GM19193 (cell line): ENCODE data around the gene UBALD2.

Experiments
- POLR2A ChIP-seq: IDR thresholded peaks from 4 replicates; pipeline ENCODE4 v1.6.1; 2011; ENCODE audit not compliant: insufficient read depth, insufficient read length; ENCODE audit errors: extremely low read depth

The UBALD2 gene

GRCh38 chr17:76261421-76262215 is 3.5 kb upstream of the UBALD2 start:
- peak; percentile 53 for TF ChIP-seq POLR2A

DNA sequence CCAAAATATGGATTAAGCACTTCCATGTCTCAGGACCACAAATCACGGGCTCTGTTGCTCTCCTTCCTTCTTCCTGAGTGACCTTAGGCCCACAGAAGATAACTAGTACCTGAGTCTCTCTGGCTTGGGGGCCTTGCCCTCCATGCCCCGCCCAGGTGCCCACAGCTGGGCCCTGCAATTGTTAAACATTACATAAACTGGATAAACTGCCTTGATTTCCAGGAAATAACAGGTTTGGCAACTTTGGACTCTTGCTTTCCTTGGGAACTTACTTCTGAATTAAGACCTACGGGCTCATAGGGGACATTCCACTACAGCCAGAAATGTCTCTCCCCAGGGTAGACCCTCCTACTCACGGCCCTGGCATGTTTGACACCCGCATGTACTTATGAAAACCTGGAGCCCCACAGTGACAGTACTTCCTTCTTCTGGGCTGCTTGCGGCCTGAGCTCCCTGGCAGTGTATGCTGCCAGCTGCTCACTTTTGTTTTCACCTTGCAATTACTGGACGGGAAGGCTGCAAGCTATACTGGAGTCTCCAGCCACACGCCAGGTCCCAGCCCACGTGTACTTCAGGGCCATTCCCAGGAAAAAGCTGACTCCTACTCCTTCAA is 2.3 kb upstream of the UBALD2 start:
- TF ChIP-seq POLR2A: peak; percentile 62

DNA sequence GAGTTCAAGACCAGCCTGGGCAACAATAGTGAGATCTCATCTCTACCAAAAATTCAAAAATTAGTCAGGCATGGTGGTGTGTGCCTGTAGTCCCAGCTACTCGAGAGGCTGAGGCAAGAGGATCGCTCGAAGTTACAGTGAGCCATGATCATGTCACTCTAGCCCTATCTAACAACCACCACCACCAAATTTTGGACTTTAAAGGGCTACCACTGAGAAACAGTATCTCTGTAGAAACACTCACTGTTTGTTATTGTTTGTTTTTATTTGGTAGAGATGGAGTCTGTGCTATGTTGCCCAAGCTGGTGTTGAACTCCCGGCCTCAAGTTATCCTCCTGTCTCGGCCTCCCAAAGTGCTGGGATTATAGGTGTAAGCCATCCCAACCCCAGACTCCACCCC is 1.3 kb upstream of the UBALD2 start:
- peak; percentile 23 for TF ChIP-seq POLR2A

GRCh38 chr17:76264425-76264754 is 758 bp upstream of the UBALD2 start:
- TF ChIP-seq POLR2A: no peak

DNA sequence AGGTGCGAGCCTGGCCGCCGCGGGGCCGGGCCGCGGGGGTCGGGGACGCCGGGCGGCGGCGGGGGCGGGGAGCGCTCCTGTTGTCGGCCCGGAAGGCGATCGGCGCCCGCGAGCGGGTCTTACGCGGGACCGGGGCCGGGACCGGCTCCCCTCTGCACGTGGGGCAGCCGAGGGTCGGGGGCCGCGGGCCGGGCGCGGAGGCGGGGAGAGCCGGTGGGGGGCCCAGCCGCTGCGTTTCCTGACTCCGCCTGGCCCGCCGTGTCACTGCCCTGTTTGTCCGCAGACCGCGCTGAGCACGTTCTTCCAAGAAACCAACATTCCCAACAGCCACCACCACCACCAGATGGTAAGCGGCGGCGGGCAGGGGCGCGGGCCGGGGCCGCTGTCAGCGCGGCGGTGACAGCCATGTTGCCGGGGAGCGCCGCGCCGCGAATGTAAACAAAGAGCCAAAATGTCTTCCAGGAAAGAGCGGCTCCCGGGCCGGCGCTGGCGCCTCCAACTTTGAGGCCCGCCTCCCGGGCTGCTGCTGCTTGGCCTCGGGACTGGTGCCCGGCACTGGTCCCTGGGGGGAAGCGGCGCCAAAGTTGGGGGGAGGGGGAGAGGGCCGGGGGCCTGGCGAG is 586 bp downstream of the UBALD2 start:
- TF ChIP-seq POLR2A: peak; percentile 6

GRCh38 chr17:76266244-76266938 is 1.2 kb downstream of the UBALD2 start:
- TF ChIP-seq POLR2A: peak; percentile 36

DNA sequence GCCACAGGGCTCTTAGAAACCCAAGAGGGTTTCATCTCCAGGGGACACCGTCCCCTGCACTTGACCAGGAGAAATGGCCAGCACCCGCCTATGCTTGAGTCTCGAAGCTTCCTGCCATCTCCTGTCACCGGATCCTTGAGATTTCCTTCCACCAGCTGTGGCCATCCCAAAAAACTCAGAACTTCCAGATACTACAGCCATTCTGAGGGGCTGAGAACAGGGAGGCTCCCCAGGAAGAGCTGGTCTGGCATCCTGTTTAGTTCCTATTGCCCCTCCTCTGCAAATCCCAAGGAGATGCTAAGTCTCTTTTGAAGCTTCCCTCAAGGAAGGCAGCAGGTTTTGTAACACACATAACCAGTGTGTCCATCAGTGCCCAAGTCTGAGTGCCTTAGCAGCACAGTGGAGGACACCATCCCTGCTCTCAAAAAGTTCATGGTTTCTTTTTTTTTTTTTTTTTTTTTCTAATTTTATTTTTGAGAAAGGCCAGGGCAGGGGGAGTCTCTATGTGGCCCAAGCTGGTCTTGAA is 2.0 kb downstream of the UBALD2 start:
- peak; percentile 31 for TF ChIP-seq POLR2A

DNA sequence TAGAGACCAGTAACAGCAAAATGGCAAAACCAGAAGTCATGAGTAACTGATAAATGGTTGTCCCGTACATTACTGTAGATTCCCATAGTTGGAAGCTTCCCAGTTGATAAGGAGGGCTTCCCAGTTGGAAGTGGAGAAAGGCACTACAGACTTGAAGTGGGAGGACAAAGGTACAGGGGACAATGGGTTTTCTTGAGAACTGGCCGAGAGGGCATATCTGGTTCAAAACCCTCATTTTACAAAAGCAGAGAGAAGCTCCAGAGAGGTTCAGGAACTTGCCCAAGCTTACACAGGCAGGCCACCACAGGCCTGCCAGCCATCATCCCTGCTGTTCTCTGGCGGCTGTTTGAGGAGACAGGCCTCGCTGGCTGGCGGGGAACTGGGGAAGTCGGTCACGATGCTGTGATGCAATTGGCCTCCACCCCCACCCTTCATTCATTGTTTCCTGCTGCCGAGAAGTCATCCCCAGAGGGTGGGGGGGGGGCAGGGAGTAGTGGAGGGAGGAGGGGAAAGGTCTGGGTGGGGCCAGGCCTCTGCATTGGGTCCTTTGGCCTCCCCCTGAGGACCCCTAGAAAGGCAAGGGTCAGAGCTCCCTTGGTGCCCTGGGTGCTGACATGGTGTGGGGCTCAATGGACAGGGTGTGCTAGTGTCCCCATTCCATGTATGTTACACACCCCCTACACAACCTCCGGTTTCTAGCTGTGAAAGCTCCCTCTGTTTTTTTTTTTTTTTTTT is 3.0 kb downstream of the UBALD2 start:
- TF ChIP-seq POLR2A: peak; percentile 86

DNA sequence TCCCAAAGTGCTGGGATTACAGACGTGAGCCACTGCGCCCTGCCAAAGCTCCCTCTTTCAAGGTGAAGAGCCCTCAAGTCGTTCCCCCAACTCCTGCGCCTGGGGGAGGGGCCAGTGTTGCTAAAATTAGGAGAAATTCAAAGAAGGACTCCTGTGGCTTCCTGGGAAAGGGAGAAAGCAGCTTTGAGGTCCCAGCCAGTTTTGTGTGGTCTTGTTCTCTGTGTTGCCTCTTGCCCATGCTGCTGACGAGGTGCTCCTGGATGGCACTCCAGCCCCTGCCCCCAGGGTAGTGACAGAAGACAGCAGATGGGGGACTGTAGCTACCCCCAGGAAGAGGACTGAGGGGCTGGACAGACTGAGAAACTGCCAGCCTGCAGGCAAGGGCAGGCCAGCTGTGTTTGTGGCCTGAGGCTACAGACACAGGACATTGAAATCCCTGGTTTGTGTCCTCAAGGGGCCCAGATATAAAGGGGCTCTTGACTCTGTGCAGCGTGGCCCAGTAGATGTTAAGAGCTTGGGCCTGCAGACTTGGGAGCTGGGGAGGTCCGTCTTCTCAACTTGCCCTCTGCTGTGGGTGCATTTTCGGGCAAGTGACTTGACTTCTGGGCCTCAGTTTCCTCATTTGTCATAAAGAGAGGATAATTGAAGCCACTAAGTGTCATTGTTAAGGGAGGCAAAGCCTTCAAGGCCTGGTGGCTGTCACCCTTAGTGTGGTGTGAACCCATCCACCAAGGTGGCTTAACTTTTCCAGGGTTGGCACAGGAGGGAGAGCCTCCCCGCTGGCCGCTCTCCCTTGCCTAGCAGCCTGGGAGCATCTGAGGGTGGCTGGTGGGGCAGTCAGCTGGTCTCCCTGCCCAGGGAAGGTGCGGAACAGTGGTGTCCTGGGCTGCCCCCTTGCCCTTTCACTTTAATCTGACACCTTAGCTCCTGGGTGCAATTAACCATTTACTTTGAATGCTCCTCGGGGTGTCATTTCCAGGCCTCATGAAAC is 4.1 kb downstream of the UBALD2 start:
- peak; percentile 65 for TF ChIP-seq POLR2A

DNA sequence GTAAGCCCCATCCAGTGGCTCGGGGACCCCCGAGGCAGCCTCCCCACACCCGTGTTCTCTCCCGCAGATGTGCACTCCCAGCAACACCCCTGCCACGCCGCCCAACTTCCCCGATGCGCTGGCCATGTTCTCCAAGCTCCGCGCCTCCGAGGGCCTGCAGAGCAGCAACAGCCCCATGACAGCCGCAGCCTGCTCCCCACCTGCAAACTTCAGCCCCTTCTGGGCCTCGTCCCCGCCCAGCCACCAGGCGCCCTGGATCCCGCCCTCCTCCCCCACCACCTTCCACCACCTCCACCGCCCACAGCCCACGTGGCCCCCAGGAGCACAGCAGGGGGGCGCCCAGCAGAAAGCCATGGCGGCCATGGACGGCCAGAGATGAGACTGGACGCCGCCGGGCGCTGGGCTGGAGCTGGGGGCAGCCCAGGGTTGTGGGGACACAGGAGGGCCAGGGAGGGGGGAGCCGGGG is 5.0 kb downstream of the UBALD2 start:
- no peak for TF ChIP-seq POLR2A

- TF ChIP-seq POLR2A: peak; percentile 69
Measured at GRCh38 chr17:76270770-76271668, 5.9 kb downstream of the UBALD2 start.
